Measurements from ENCODE around the gene SYNPO2.

DNA sequence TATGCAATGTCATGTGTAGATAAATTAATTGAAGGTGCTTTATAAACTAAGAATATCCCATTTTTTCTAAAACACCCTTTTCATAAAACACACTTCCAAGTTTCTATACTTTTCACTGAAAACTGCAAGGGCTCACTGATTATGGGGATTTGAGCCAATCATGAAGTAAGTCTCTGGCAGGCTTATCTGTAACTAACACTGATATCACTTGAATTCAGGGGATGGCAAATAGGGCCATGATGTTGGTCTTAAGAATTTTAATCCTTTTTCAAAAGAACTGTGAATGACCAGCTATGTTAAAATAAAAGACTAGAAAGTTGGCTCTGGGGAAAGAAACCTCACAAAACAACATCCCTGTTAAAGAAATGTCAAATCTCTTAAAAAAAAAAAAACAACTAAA is 39.8 kb upstream of the SYNPO2 start:
- TF ChIP-seq MAX (IDR thresholded peaks at IDR 0.05) = no peak
- no peak for TF ChIP-seq ESRRA (CRISPR knock-in tag; IDR thresholded peaks at IDR 0.05; ENCODE audit: low read depth)
- TF ChIP-seq, protein P1, sequence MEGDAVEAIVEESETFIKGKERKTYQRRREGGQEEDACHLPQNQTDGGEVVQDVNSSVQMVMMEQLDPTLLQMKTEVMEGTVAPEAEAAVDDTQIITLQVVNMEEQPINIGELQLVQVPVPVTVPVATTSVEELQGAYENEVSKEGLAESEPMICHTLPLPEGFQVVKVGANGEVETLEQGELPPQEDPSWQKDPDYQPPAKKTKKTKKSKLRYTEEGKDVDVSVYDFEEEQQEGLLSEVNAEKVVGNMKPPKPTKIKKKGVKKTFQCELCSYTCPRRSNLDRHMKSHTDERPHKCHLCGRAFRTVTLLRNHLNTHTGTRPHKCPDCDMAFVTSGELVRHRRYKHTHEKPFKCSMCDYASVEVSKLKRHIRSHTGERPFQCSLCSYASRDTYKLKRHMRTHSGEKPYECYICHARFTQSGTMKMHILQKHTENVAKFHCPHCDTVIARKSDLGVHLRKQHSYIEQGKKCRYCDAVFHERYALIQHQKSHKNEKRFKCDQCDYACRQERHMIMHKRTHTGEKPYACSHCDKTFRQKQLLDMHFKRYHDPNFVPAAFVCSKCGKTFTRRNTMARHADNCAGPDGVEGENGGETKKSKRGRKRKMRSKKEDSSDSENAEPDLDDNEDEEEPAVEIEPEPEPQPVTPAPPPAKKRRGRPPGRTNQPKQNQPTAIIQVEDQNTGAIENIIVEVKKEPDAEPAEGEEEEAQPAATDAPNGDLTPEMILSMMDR (CRISPR knock-in tag; IDR thresholded peaks at IDR 0.05) = no peak
- TF ChIP-seq, protein P2, sequence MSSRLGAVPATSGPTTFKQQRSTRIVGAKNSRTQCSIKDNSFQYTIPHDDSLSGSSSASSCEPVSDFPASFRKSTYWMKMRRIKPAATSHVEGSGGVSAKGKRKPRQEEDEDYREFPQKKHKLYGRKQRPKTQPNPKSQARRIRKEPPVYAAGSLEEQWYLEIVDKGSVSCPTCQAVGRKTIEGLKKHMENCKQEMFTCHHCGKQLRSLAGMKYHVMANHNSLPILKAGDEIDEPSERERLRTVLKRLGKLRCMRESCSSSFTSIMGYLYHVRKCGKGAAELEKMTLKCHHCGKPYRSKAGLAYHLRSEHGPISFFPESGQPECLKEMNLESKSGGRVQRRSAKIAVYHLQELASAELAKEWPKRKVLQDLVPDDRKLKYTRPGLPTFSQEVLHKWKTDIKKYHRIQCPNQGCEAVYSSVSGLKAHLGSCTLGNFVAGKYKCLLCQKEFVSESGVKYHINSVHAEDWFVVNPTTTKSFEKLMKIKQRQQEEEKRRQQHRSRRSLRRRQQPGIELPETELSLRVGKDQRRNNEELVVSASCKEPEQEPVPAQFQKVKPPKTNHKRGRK (CRISPR knock-in tag; IDR thresholded peaks at IDR 0.05) = no peak
- TF ChIP-seq, protein P3, sequence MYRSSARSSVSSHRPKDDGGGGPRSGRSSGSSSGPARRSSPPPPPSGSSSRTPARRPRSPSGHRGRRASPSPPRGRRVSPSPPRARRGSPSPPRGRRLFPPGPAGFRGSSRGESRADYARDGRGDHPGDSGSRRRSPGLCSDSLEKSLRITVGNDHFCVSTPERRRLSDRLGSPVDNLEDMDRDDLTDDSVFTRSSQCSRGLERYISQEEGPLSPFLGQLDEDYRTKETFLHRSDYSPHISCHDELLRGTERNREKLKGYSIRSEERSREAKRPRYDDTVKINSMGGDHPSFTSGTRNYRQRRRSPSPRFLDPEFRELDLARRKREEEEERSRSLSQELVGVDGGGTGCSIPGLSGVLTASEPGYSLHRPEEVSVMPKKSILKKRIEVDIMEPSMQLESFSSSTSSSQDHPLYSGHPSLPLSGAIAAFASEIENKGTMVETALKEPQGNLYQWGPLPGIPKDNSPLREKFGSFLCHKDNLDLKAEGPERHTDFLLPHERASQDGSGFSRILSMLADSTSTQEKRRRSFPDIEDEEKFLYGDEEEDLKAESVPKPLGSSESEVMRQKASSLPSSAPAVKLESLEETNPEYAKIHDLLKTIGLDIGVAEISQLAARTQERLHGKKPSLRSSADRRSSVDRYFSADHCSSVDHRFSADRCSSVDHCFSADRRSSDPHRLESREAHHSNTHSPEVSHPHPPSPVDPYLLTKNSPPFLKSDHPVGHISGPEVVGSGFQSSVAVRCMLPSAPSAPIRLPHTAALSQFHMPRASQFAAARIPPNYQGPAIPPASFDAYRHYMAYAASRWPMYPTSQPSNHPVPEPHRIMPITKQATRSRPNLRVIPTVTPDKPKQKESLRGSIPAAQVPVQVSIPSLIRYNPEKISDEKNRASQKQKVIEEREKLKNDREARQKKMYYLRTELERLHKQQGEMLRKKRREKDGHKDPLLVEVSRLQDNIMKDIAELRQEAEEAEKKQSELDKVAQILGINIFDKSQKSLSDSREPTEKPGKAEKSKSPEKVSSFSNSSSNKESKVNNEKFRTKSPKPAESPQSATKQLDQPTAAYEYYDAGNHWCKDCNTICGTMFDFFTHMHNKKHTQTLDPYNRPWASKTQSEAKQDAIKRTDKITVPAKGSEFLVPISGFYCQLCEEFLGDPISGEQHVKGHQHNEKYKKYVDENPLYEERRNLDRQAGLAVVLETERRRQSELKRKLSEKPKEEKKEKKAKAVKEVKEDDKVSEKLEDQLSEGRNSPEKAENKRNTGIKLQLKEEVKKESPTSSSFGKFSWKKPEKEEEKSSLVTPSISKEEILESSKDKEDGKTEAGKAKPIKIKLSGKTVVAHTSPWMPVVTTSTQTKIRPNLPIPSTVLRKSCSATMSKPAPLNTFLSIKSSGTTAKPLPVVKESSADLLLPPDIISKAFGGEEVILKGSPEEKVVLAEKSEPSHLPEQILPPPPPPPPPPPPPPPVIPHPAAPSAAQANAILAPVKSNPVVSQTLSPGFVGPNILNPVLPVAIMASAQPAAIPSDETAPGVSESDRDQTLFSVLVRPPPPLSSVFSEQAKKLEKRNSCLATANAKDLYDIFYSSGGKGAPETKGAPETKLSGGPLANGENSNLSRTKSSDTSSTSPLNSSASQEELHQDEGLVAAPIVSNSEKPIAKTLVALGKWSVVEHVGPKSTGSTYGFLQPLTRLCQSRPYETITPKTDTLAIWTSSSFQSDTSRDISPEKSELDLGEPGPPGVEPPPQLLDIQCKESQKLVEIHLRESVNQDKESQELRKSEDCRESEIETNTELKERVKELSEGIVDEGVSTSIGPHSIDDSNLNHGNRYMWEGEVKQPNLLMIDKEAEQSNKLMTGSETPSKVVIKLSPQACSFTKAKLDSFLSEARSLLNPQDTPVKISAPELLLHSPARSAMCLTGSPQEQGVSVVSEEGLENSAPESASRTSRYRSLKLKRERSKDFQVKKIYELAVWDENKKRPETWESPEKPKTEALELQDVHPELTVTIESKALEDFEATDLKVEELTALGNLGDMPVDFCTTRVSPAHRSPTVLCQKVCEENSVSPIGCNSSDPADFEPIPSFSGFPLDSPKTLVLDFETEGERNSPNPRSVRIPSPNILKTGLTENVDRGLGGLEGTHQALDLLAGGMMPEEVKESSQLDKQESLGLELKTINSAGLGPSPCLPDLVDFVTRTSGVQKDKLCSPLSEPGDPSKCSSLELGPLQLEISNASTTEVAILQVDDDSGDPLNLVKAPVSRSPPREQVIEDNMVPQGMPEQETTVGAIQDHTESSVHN (CRISPR knock-in tag; IDR thresholded peaks at IDR 0.05) = no peak
- no peak for TF ChIP-seq MNT (IDR thresholded peaks at IDR 0.05)
- TF ChIP-seq, protein P4, sequence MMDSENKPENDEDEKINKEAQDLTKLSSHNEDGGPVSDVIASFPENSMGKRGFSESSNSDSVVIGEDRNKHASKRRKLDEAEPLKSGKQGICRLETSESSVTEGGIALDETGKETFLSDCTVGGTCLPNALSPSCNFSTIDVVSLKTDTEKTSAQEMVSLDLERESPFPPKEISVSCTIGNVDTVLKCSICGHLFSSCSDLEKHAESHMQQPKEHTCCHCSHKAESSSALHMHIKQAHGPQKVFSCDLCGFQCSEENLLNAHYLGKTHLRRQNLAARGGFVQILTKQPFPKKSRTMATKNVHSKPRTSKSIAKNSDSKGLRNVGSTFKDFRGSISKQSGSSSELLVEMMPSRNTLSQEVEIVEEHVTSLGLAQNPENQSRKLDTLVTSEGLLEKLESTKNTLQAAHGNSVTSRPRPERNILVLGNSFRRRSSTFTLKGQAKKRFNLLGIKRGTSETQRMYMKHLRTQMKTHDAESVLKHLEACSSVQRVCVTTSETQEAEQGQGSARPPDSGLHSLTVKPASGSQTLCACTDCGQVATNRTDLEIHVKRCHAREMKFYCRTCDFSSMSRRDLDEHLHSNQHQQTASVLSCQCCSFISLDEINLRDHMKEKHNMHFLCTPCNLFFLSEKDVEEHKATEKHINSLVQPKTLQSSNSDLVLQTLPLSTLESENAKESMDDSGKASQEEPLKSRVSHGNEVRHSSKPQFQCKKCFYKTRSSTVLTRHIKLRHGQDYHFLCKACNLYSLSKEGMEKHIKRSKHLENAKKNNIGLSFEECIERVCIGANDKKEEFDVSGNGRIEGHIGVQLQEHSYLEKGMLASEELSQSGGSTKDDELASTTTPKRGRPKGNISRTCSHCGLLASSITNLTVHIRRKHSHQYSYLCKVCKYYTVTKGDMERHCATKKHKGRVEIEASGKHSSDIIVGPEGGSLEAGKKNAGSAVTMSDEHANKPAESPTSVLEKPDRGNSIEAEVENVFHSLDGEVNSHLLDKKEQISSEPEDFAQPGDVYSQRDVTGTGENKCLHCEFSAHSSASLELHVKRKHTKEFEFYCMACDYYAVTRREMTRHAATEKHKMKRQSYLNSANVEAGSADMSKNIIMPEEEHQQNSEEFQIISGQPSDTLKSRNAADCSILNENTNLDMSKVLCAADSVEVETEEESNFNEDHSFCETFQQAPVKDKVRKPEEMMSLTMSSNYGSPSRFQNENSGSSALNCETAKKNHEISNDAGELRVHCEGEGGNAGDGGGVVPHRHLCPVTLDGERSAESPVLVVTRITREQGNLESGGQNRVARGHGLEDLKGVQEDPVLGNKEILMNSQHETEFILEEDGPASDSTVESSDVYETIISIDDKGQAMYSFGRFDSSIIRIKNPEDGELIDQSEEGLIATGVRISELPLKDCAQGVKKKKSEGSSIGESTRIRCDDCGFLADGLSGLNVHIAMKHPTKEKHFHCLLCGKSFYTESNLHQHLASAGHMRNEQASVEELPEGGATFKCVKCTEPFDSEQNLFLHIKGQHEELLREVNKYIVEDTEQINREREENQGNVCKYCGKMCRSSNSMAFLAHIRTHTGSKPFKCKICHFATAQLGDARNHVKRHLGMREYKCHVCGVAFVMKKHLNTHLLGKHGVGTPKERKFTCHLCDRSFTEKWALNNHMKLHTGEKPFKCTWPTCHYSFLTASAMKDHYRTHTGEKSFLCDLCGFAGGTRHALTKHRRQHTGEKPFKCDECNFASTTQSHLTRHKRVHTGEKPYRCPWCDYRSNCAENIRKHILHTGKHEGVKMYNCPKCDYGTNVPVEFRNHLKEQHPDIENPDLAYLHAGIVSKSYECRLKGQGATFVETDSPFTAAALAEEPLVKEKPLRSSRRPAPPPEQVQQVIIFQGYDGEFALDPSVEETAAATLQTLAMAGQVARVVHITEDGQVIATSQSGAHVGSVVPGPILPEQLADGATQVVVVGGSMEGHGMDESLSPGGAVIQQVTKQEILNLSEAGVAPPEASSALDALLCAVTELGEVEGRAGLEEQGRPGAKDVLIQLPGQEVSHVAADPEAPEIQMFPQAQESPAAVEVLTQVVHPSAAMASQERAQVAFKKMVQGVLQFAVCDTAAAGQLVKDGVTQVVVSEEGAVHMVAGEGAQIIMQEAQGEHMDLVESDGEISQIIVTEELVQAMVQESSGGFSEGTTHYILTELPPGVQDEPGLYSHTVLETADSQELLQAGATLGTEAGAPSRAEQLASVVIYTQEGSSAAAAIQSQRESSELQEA (CRISPR knock-in tag; IDR thresholded peaks at IDR 0.05; ENCODE audit: not compliant biosample characterization) = no peak
- TF ChIP-seq POLR2AphosphoS2 (IDR thresholded peaks at IDR 0.05; ENCODE audit: low read depth, low read length) = no peak
- TF ChIP-seq KMT2A (CRISPR knock-in tag; IDR thresholded peaks at IDR 0.05) = no peak
- TF ChIP-seq ZNF644 (CRISPR knock-in tag; IDR thresholded peaks at IDR 0.05; ENCODE audit: low read depth) = no peak
- no peak for TF ChIP-seq PLRG1 (conservative IDR thresholded peaks at IDR 0.05)

All from HepG2 (cell line).